ENCODE data around the gene RPAP3.

GRCh38 chr12:47739979-47740378, 34.1 kb upstream of the RPAP3 start:
- TF ChIP-seq CTCF (IDR thresholded peaks at IDR 0.05) (no peak), POLR2A (IDR thresholded peaks at IDR 0.05) (no peak)
